ENCODE results near the gene GALNT14.

The GALNT14 gene

DNA sequence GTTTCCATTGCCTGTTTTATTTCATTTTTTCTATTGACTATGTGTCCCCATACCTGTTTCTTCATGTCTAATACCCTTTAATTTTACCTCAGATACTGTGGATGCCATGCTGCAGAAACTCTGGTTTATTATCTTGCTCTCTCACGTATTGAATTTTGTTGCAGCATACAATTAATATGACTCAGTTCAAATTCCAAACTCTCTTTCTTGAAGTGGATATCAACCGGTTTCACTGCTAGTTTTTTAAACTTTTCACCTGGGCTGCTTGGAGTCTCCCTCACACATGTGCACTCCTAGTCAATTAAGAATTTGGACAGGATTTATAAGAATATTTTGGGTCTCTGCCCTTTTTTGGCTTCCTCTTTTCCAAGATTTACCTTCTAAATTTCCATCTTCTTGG lies 260.4 kb downstream of the GALNT14 start:
- no peak for DNase-seq

DNA sequence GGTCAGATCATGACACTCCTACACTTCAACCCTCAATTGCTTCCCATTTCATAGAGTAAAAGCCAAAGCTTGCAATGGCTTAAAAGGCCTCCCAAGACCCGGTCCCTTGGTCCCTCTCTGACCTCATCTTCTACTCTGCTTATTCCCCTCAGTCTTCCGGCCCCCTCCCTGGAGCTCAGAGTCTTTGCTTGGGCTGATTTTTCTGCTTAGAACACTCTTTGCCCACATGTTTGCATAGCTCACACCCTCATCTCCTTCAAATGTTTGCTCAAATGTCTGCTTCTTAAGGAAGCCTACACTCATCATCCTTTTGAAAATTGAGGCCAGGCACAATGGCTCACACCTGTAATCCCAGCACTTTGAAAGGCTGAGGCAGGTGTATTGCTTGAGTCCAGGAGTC lies 265.4 kb downstream of the GALNT14 start:
- no peak for DNase-seq

DNA sequence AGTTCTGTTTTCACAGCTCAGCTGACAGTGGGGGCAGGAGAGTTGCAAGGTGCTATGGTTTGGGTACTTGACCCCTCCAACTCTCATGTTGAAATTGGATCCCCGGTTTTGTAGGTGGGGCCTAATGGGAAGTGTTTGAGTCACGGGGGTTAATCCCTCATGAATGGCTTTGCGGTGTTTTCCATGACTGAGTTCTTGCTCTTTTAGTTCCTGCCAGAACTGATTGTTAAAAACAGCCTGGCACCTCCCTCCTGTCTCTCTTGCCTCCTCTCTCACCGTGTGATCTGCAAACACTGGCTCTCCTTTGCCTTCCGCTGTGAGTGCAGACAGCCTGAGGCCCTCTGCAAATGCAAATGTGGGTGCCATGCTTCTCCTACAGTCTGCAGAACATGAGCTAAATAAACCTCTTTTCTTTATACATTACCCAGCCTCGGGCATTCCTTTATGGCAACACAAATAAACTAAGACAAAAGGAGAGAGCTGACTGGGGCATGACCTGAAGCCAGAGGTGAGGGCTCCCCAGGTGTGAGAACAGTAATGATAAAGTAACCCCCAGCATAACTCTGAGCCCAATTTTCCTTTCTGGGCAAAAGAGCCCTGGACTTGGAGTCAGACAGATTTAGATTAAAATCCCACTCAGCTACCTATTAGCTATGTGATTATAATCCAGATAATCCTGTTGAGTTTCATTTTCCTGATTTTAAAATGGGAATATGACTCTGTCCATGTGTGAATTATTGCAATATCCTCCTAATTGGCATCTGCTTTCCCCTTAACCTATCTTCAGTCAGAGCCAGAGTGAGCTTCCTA lies 266.1 kb downstream of the GALNT14 start:
- DNase-seq: no peak

DNA sequence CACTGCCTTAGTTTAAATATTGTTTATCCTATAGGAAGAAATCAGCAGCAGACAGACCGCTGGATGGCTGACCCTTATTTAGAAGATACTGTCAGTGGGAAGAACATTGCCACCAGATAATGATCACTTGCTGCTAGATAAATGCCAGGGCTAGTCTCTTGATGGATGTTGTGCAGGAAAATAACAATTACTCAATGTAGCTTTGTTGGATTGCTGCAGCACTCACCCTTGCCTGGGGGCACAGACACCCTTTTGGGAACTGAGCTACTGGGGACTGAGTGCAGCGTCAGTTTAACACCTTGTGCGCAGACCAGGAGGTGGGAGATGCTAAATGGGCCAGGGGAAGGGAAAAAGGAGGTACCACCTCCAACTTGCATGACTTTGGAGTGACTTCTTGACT lies 266.8 kb downstream of the GALNT14 start:
- DNase-seq: no peak

DNA sequence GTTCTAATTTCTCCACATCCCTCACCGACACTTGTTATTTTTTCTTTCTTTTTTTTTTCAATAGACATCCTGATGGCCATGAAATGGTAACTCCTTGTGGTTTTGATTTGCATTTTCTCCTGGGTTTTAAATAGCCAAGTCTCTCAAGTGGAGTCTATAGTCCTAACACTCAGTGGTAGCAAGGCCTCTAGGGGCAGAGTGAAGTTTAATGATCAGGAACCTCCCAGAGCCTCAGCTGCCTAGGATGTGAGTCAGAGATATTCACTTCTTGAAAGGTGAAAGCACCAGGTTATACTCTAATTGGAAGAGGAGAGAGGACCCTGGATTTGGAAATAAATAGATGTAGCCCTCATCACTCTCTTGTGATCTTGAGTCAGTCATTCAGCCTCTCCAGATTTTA lies 268.3 kb downstream of the GALNT14 start:
- no peak for DNase-seq

DNA sequence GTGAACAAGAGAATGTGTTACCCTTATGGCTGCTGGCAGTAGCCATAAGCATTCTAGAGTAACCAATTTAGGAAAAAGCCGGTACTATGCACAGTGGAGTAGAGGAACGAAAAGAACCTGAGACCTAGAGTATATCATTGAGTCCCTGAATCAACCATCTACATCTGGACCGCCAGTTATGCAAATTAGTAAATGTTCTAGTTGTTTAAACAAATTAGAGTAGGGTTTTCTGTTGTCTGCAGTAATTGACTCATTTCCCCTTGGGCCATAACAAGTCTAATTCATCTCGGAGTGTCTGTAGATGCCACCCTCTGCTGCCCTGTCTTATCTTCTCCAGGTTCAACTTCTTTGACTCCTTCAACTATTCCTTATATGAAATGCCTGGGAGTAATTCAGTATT lies 270.9 kb downstream of the GALNT14 start:
- no peak for DNase-seq

DNA sequence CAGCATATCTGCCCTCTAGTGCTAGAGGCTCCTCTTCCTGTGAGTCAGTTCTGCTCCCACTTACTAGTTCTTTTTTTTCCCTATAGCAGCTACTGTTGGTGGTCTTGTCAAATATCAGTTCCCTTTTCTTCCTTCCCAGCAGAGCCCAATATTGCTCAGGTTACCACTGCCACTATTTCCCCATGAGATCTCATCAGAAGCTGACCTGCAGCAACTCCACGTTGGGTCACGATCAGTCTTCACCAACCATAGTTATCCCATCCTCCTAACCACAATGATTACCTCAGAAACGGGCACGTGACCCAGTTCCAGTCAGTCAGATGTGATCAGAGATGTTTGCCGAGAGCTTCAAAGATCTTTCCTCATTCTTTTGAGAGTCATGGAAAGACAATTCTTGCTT lies 271.3 kb downstream of the GALNT14 start:
- no peak for DNase-seq

DNA sequence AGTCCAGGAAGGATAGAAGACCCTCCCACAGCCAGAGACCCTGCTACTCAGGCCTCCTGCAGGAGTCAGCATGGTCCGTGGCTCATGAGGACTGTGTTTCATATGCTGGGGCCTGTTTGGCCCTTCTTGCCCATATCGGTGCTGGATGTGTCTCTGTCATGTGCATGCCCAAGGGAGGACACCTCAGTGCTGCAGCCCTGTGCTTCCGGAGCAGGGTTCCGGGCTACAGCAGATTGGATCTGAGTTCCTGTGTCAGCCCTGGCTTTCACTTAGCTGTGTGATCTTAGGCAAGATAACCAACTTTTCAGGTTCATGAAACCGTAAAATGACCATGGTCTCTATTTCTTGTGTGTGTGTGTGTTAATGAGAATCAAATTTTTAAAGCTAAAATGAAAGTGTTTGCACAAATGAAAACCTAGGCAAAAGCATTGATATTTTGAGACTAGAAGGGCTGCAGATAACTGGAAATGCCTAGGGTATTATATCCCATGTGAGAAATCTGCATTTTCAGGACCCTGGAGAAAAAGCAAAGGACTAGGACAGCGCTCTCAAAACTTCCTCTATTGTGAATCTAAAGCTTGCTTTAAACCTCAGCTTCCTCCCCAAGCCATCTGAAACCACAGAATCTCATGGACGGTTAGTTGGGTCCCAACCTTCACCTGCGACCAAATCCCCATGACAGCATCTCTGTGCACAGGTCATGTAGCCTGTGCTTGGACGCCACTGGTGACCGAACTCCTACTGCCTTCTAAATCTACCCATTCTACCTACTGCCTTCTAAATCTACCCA lies 272.2 kb downstream of the GALNT14 start:
- DNase-seq: no peak

DNA sequence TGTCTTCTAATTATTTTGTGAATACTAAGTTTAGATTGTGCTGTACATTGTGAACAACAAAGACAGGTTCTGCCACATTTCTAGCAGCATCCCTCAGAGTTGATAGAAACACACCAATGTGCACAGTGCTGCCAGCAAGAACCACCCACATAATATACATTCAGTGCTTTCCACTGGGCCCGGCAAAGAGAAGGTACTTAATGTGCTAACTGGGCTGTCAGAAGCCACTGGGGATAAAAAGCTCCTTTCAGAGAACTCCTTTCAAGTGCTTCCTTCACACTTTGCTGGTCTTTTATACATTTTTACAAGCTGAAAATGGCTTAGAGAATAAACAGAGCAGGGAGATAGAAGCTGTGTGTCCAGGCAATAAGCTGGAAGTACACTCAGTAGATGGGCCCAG lies 273.0 kb downstream of the GALNT14 start:
- DNase-seq: no peak

DNA sequence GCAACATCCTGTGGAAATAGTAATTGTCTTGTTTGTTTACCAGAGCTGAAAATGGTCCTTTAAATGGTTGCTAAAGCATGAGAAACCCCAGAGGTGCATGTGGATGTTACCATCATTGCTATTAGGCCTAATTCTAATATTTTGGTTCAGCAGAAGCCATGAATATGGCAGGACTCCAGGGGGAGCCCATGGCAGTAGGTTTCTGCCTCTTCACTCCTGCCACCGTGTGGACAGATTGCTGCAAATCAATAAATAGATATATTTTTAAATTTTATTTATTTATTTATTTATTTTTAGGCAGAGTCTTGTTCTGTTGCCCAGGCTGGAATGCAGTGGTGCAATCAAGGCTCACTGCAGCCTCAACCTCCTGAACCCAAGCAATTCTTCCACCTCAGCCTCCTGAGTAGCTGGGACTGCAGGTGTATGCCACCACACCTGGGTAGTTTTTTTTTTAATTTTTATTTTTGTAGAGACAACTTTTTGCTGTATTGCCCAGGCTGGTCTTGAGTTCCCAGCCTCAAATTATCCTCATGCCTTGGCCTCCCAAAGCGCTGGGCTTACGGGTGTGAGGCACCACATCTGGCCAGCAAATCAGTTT lies 276.1 kb downstream of the GALNT14 start:
- DNase-seq: peak; percentile 64

DNA sequence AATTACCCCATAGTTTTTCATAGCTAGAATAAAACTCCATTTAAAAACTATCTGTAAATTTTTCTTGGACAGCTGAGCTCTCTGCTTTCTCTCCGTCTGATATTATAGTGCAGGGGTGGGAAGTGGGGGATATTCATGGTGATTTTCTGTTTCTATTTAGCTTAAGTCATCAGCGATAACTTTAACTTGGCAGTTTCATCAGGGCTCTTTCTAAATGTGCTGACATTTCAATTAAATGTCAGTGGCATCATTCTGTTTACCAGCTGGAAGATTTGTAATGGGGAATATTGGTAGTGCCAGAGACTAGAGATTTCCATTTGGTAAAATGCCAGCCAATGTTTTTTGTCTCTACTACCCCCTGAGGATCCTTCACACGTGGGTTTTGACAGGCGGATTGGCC lies 277.5 kb downstream of the GALNT14 start:
- DNase-seq: no peak
